HepG2 (cell line): ENCODE measurements around the gene FBXO10.

Source experiments
- FOXA1 ChIP-seq, 2 experiments: fragments of 450-650 bp in 1 of 2; sonication (generic) in 1 of 2; formaldehyde crosslinking in 1 of 2; IDR thresholded peaks; 2 replicates each; pipeline versions ENCODE4 v1.4.0 to v1.6.1; 2016 to 2020; ENCODE audit warnings: missing genetic modification reagents in 1 of 2
- ZBTB7B ChIP-seq: sonication (generic); formaldehyde crosslinking; IDR thresholded peaks from 2 replicates; pipeline ENCODE4 v1.4.0; 2020; ENCODE audit warnings: missing genetic modification reagents
- ZNF280B ChIP-seq: sonication (generic); formaldehyde crosslinking; IDR thresholded peaks from 2 replicates; pipeline ENCODE4 v1.5.0; 2020; ENCODE audit warnings: missing genetic modification reagents, mild to moderate bottlenecking, borderline replicate concordance

GRCh38 chr9:37495571-37495970, 80.6 kb downstream of the FBXO10 start:
- TF ChIP-seq ZNF280B (CRISPR knock-in tag) (no peak), FOXA1 (IDR thresholded peaks at IDR 0.05) (no peak), FOXA1 (CRISPR knock-in tag; IDR thresholded peaks at IDR 0.05) (no peak), ZBTB7B (CRISPR knock-in tag) (no peak)
